GOT3 (cell line): ENCODE results near the gene SORD.
A peak's percentile ranks its signal among the peaks of the same experiment; 100 is the strongest.
"Not testable (repeated sequence)": the region's sequence is repeated elsewhere in the genome, so short reads cannot be mapped to it uniquely, and the experiment has no call there.

Experiments
- DNase-seq: peaks from one replicate; lab custom pipeline; 2025; ENCODE audit warnings: mixed read lengths; lab: John Stamatoyannopoulos, UW

Gene SORD

GRCh38 chr15:45022871-45023658 is at the start of gene SORD:
TSS of gene SORD (plus strand) at chr15:45023195. CDS start at chr15:45023284, 89 bp downstream.
- peak; percentile 52 for DNase-seq

GRCh38 chr15:44976183-44976582 is 46.8 kb upstream of the SORD start:
- DNase-seq = not testable (repeated sequence)

- DNase-seq = not testable (repeated sequence)
Measured at GRCh38 chr15:44977781-44978180, 45.2 kb upstream of the SORD start.

GRCh38 chr15:44979617-44980339 is 43.2 kb upstream of the SORD start:
- not testable (repeated sequence) for DNase-seq

GRCh38 chr15:44984144-44984543 is 38.9 kb upstream of the SORD start:
- not testable (repeated sequence) for DNase-seq

GRCh38 chr15:44986346-44987055 is 36.5 kb upstream of the SORD start:
- not testable (repeated sequence) for DNase-seq

- DNase-seq = not testable (repeated sequence)
Measured at GRCh38 chr15:44987711-44988110, 35.3 kb upstream of the SORD start.

- not testable (repeated sequence) for DNase-seq
Measured at GRCh38 chr15:44988184-44988869, 34.7 kb upstream of the SORD start.

GRCh38 chr15:44988870-44989219 is 34.1 kb upstream of the SORD start:
- not testable (repeated sequence) for DNase-seq

- DNase-seq = not testable (repeated sequence)
Measured at GRCh38 chr15:44997632-44998031, 25.4 kb upstream of the SORD start.

- DNase-seq = no peak
Measured at GRCh38 chr15:44999105-44999504, 23.9 kb upstream of the SORD start.

- DNase-seq = not testable (repeated sequence)
Measured at GRCh38 chr15:45001180-45001579, 21.8 kb upstream of the SORD start.

GRCh38 chr15:45003731-45004410 is 19.1 kb upstream of the SORD start:
- not testable (repeated sequence) for DNase-seq

- DNase-seq = not testable (repeated sequence)
Measured at GRCh38 chr15:45004590-45005175, 18.3 kb upstream of the SORD start.

GRCh38 chr15:45009046-45009445 is 13.9 kb upstream of the SORD start:
- DNase-seq = no peak

GRCh38 chr15:45015114-45015513 is 7.9 kb upstream of the SORD start:
- not testable (repeated sequence) for DNase-seq

GRCh38 chr15:45020222-45020900 is 2.6 kb upstream of the SORD start:
- DNase-seq = not testable (repeated sequence)

GRCh38 chr15:45020901-45021259 is 2.1 kb upstream of the SORD start:
- not testable (repeated sequence) for DNase-seq

GRCh38 chr15:45021348-45021747 is 1.6 kb upstream of the SORD start:
- no peak for DNase-seq

GRCh38 chr15:45023659-45024225 is 747 bp downstream of the SORD start:
- DNase-seq = no peak
